Measurements from ENCODE around the gene RNF2.
A peak's percentile ranks its signal among the peaks of the same experiment; 100 is the strongest.
"Not testable (repeated sequence)": the region's sequence is repeated elsewhere in the genome, so short reads cannot be mapped to it uniquely, and the experiment has no call there.

Gene RNF2

GRCh38 chr1:185050823-185051451, 5.6 kb downstream of the RNF2 start:
- DNase-seq (ENCODE audit: low read depth) = no peak

- no peak for DNase-seq (ENCODE audit: low read depth)
These were observed 7.8 kb downstream of the RNF2 start for GRCh38 chr1:185053204-185053603.

- DNase-seq (ENCODE audit: low read depth) = no peak
These were observed 9.2 kb downstream of the RNF2 start for GRCh38 chr1:185054365-185055060.

- no peak for DNase-seq (ENCODE audit: low read depth)
These were observed 12.8 kb downstream of the RNF2 start for GRCh38 chr1:185058110-185058509.

GRCh38 chr1:185058876-185059275, 13.5 kb downstream of the RNF2 start:
- no peak for DNase-seq (ENCODE audit: low read depth)

GRCh38 chr1:185059950-185060571, 14.7 kb downstream of the RNF2 start:
- no peak for DNase-seq (ENCODE audit: low read depth)

- no peak for DNase-seq (ENCODE audit: low read depth)
These were observed 17.5 kb downstream of the RNF2 start for GRCh38 chr1:185062710-185063370.

GRCh38 chr1:185063719-185064118, 18.4 kb downstream of the RNF2 start:
- DNase-seq (ENCODE audit: low read depth) = no peak

- not testable (repeated sequence) for DNase-seq (ENCODE audit: low read depth)
These were observed 19.6 kb downstream of the RNF2 start for GRCh38 chr1:185065006-185065405.

- no peak for DNase-seq (ENCODE audit: low read depth)
These were observed 20.8 kb downstream of the RNF2 start for GRCh38 chr1:185066181-185066580.

GRCh38 chr1:185068341-185068740, 23.0 kb downstream of the RNF2 start:
- no peak for DNase-seq (ENCODE audit: low read depth)

- no peak for DNase-seq (ENCODE audit: low read depth)
These were observed 23.9 kb downstream of the RNF2 start for GRCh38 chr1:185069202-185069772.

GRCh38 chr1:185070051-185070450, 24.7 kb downstream of the RNF2 start:
- DNase-seq (ENCODE audit: low read depth) = no peak

GRCh38 chr1:185073725-185074124, 28.4 kb downstream of the RNF2 start:
- DNase-seq (ENCODE audit: low read depth) = no peak

- DNase-seq (ENCODE audit: low read depth) = peak; percentile 54
These were observed 28.9 kb downstream of the RNF2 start for GRCh38 chr1:185074307-185074706.

- no peak for DNase-seq (ENCODE audit: low read depth)
These were observed 30.1 kb downstream of the RNF2 start for GRCh38 chr1:185075476-185075875.

- no peak for DNase-seq (ENCODE audit: low read depth)
These were observed 32.0 kb downstream of the RNF2 start for GRCh38 chr1:185077374-185077773.

GRCh38 chr1:185080422-185080821, 35.1 kb downstream of the RNF2 start:
- DNase-seq (ENCODE audit: low read depth) = no peak

GRCh38 chr1:185083818-185084217, 38.5 kb downstream of the RNF2 start:
- no peak for DNase-seq (ENCODE audit: low read depth)

- DNase-seq (ENCODE audit: low read depth) = no peak
These were observed 41.7 kb downstream of the RNF2 start for GRCh38 chr1:185087101-185087500.

- no peak for DNase-seq (ENCODE audit: low read depth)
These were observed 42.4 kb downstream of the RNF2 start for GRCh38 chr1:185087746-185088145.

- DNase-seq (ENCODE audit: low read depth) = no peak
These were observed 46.1 kb downstream of the RNF2 start for GRCh38 chr1:185091480-185091879.

GRCh38 chr1:185094761-185095160, 49.4 kb downstream of the RNF2 start:
- DNase-seq (ENCODE audit: low read depth) = no peak

Measured in ELR (cell line).